GM19193 (cell line): ENCODE data around the gene ENTPD6.

Experiments
- POLR2A ChIP-seq: IDR thresholded peaks from 4 replicates; pipeline ENCODE4 v1.6.1; 2011; ENCODE audit not compliant: insufficient read depth, insufficient read length; ENCODE audit errors: extremely low read depth

The ENTPD6 gene

GRCh38 chr20:25179439-25180089 lies 15.9 kb upstream of the ENTPD6 start:
- TF ChIP-seq POLR2A = no peak

- TF ChIP-seq POLR2A = no peak
These were observed 8.3 kb upstream of the ENTPD6 start for GRCh38 chr20:25187220-25187619.

- no peak for TF ChIP-seq POLR2A
These were observed 7.9 kb upstream of the ENTPD6 start for GRCh38 chr20:25187635-25188034.

- no peak for TF ChIP-seq POLR2A
These were observed 7.3 kb upstream of the ENTPD6 start for GRCh38 chr20:25188218-25188617.

GRCh38 chr20:25191051-25191450 lies 4.5 kb upstream of the ENTPD6 start:
- TF ChIP-seq POLR2A = no peak

GRCh38 chr20:25191689-25192088 lies 3.8 kb upstream of the ENTPD6 start:
- TF ChIP-seq POLR2A = no peak

- TF ChIP-seq POLR2A = no peak
These were observed 1.7 kb upstream of the ENTPD6 start for GRCh38 chr20:25193843-25194242.

- no peak for TF ChIP-seq POLR2A
These were observed 1.1 kb upstream of the ENTPD6 start for GRCh38 chr20:25194333-25194972.

GRCh38 chr20:25195962-25196785 lies 662 bp downstream of the ENTPD6 start:
- TF ChIP-seq POLR2A = no peak

- TF ChIP-seq POLR2A = no peak
These were observed 1.2 kb downstream of the ENTPD6 start for GRCh38 chr20:25196786-25197120.

- TF ChIP-seq POLR2A = no peak
These were observed 1.8 kb downstream of the ENTPD6 start for GRCh38 chr20:25197183-25197869.

GRCh38 chr20:25197870-25198190 lies 2.3 kb downstream of the ENTPD6 start:
- TF ChIP-seq POLR2A = no peak

GRCh38 chr20:25198663-25199383 lies 3.3 kb downstream of the ENTPD6 start:
- no peak for TF ChIP-seq POLR2A

GRCh38 chr20:25199473-25200260 lies 4.2 kb downstream of the ENTPD6 start:
- TF ChIP-seq POLR2A = no peak
